ENCODE measurements around the gene CTNND2.

GRCh38 chr5:11443831-11444230 lies 460.4 kb downstream of the CTNND2 start:
- TF ChIP-seq, protein P1, sequence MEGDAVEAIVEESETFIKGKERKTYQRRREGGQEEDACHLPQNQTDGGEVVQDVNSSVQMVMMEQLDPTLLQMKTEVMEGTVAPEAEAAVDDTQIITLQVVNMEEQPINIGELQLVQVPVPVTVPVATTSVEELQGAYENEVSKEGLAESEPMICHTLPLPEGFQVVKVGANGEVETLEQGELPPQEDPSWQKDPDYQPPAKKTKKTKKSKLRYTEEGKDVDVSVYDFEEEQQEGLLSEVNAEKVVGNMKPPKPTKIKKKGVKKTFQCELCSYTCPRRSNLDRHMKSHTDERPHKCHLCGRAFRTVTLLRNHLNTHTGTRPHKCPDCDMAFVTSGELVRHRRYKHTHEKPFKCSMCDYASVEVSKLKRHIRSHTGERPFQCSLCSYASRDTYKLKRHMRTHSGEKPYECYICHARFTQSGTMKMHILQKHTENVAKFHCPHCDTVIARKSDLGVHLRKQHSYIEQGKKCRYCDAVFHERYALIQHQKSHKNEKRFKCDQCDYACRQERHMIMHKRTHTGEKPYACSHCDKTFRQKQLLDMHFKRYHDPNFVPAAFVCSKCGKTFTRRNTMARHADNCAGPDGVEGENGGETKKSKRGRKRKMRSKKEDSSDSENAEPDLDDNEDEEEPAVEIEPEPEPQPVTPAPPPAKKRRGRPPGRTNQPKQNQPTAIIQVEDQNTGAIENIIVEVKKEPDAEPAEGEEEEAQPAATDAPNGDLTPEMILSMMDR (conservative IDR thresholded peaks at IDR 0.05), result no peak
- TF ChIP-seq ZFX (IDR thresholded peaks at IDR 0.05), result no peak

Data from C4-2B (cell line).